PC-3 (cell line): ENCODE results near the gene SLC7A10. TPM values are rescaled to one million over a fixed set of nuclear protein-coding genes. Genes with fewer than 3 reads are reported as not detected.
"Not testable (repeated sequence)": the region's sequence is repeated elsewhere in the genome, so short reads cannot be mapped to it uniquely, and the experiment has no call there.

Source experiments
- ATAC-seq: fragments of 200-7000 bp; cut with Tn5 transposase; 2 replicates; pipeline ENCODE4 v1.9.1; 2020; ENCODE audit warnings: mild to moderate bottlenecking, moderate library complexity
- BruUV-seq: library from RNA; stranded (reverse); fragments of 400-500 nt; replicated peaks from 2 replicates; lab custom pipeline; 2021; lab: Mats Ljungman, UMichigan
- CTCF ChIA-PET: fragments of 300-600 bp; sonication (Branson Sonifier 250); formaldehyde crosslinking; loops from one replicate; lab custom pipeline; 2022; ENCODE audit warnings: antibody characterized with exemption; lab: Charles Lee
- POLR2A ChIA-PET: fragments of 300-600 bp; sonication (Branson Sonifier 250); formaldehyde crosslinking; loops from one replicate; lab custom pipeline; 2022; ENCODE audit warnings: antibody characterized with exemption; ENCODE audit not compliant: unreplicated experiment; lab: Charles Lee
- DNase-seq: peaks from one replicate; pipeline ENCODE4 v3.0.0-alpha.2; 2015
- H2AFZ ChIP-seq: fragments of 300-600 bp; sonication (generic); 2 replicates; pipeline ENCODE4 v1.6.0; 2016; ENCODE audit warnings: antibody characterized with exemption, low read length
- H3F3A ChIP-seq: fragments of 300-600 bp; sonication (generic); one replicate; pipeline ENCODE4 v1.6.0; 2017; ENCODE audit warnings: antibody characterized with exemption, low read length, control low read depth, mild to moderate bottlenecking; ENCODE audit not compliant: unreplicated experiment
- H3K27ac ChIP-seq: fragments of 300-600 bp; sonication (generic); 2 replicates; pipeline ENCODE4 v1.5.1; 2016; ENCODE audit warnings: mild to moderate bottlenecking, low read length
- H3K27me3 ChIP-seq: fragments of 300-600 bp; sonication (generic); 2 replicates; pipeline ENCODE4 v1.6.1; 2016; ENCODE audit warnings: low read length, mixed read lengths
- H3K36me3 ChIP-seq: fragments of 300-600 bp; sonication (generic); 2 replicates; pipeline ENCODE4 v1.6.1; 2016; ENCODE audit warnings: low read depth, mixed run types, low read length, mixed read lengths
- H3K4me1 ChIP-seq: fragments of 300-600 bp; sonication (generic); 2 replicates; pipeline ENCODE4 v1.5.1; 2016; ENCODE audit warnings: low read length; ENCODE audit not compliant: insufficient read depth
- H3K4me2 ChIP-seq: fragments of 300-600 bp; sonication (generic); 2 replicates; pipeline ENCODE4 v1.6.0; 2016; ENCODE audit warnings: low read length
- H3K4me3 ChIP-seq: fragments of 300-600 bp; sonication (generic); 2 replicates; pipeline ENCODE4 v1.5.1; 2016; ENCODE audit warnings: mild to moderate bottlenecking, low read length, mixed read lengths
- H3K79me2 ChIP-seq: fragments of 300-600 bp; sonication (generic); 2 replicates; pipeline ENCODE4 v1.6.1; 2017; ENCODE audit warnings: low read length, mixed read lengths
- H3K9ac ChIP-seq: fragments of 300-600 bp; sonication (generic); 2 replicates; pipeline ENCODE4 v1.6.0; 2016; ENCODE audit warnings: mild to moderate bottlenecking, low read length
- H3K9me2 ChIP-seq: fragments of 300-600 bp; sonication (generic); replicated peaks from 2 replicates; pipeline ENCODE4 v1.6.1; 2016; ENCODE audit warnings: mixed run types, low read length, mixed read lengths
- H3K9me3 ChIP-seq: fragments of 300-600 bp; sonication (generic); 2 replicates; pipeline ENCODE4 v1.6.1; 2016; ENCODE audit warnings: low read length, mixed read lengths
- H4K20me1 ChIP-seq: fragments of 300-600 bp; sonication (generic); 2 replicates; pipeline ENCODE4 v1.6.1; 2016; ENCODE audit warnings: low read length, mixed read lengths
- EZH2 ChIP-seq: fragments of 300-600 bp; sonication (generic); IDR thresholded peaks from one replicate; pipeline ENCODE4 v1.6.1; 2017; ENCODE audit warnings: antibody characterized with exemption, mild to moderate bottlenecking, low read length; ENCODE audit not compliant: unreplicated experiment
- EZH2phosphoT487 ChIP-seq: fragments of 300-600 bp; sonication (generic); IDR thresholded peaks from 2 replicates; pipeline ENCODE4 v1.6.1; 2018; ENCODE audit warnings: mild to moderate bottlenecking, antibody characterized with exemption, low read length, borderline replicate concordance
- intact Hi-C: fragments of 100-400 bp; cut with micrococcal nuclease; formaldehyde crosslinking; loops from 2 replicates; pipeline ENCODE4 v1.9.0; 2023
- total RNA-seq: library from RNA; depleted of rRNA; stranded (reverse); fragments of >200 nt; gene quantifications from 2 replicates; pipeline ENCODE4 v1.2.3, GENCODE V29; 2014
- TF ChIP-seq, protein P1 (sequence below): fragments of 300-600 bp; sonication (generic); conservative IDR thresholded peaks from 2 replicates; pipeline ENCODE4 v1.5.1; 2017; ENCODE audit warnings: antibody characterized with exemption, low read depth, mild to moderate bottlenecking, low read length

The SLC7A10 gene
- total RNA-seq, 1 experiment from 2014 or later = not detected

DNA sequence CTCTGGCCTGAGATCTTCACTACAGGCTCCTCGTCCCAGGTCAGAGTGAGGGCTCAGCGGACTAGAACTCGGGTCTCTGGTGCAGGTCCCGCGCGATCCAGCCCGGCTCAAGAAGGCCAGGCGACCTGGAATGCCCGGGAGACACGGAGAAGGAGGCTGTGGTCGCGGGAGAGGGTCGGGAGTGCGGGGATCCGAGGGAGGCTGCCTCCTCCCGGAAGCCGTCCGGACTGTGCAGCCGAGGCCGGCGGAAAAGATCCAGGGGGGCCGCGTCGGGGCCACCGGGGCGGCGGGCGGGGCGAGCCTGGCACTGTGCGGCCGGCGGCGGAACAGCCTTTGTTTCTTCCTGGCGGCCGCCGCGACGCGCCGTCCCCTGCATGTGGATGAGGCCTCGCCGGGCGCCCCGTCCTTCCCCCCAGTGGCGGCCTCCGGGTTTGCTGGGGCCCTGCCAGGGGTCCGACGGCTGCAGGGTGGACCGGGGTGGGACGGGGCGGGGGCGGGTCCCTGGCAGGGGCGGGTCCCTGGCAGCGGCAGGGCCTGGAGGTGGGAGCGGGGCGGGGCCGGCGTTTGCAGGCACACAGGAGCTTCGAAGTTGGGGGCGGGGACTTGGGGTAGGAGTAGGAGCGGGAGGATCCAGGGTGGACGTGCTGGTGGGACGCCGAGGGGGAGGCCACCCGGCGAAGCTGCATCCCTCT, 1.0 kb upstream of the SLC7A10 start:
- no peak for DNase-seq
- ChIA-PET POLR2A (no interaction called here), CTCF (no interaction called here)
- intact Hi-C loops = no loop called here
- Histone ChIP-seq H3K79me2 (no peaks in the 10 kb centered on the region), H2AFZ (no peak overlapping the region), H3K4me1 (no peaks in the 10 kb centered on the region), H3K4me2 (0 out of 2 replicates have a peak overlapping the region, but pooled peaks have one; percentile 31), H3K36me3 (no peaks in the 10 kb centered on the region), H3K9ac (no peak overlapping the region), H3K27me3 (peaks cover 24% of the 10 kb centered on the region), H3K9me3 (0 out of 2 replicates have a peak, but pooled peaks cover 6% of the 10 kb centered on the region), H3K27ac (no peak overlapping the region), H3F3A (no peaks in the 10 kb centered on the region), H3K4me3 (no peak overlapping the region), H3K9me2 (no peaks in the 10 kb centered on the region), H4K20me1 (no peaks in the 10 kb centered on the region)
- no TSS peak for BruUV-seq
- TF ChIP-seq, protein P1, sequence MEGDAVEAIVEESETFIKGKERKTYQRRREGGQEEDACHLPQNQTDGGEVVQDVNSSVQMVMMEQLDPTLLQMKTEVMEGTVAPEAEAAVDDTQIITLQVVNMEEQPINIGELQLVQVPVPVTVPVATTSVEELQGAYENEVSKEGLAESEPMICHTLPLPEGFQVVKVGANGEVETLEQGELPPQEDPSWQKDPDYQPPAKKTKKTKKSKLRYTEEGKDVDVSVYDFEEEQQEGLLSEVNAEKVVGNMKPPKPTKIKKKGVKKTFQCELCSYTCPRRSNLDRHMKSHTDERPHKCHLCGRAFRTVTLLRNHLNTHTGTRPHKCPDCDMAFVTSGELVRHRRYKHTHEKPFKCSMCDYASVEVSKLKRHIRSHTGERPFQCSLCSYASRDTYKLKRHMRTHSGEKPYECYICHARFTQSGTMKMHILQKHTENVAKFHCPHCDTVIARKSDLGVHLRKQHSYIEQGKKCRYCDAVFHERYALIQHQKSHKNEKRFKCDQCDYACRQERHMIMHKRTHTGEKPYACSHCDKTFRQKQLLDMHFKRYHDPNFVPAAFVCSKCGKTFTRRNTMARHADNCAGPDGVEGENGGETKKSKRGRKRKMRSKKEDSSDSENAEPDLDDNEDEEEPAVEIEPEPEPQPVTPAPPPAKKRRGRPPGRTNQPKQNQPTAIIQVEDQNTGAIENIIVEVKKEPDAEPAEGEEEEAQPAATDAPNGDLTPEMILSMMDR = no peak
- no peak for TF ChIP-seq EZH2
- TF ChIP-seq EZH2phosphoT487 = no peak
- no peak; the same call in 1 of the 2 replicates for ATAC-seq

DNA sequence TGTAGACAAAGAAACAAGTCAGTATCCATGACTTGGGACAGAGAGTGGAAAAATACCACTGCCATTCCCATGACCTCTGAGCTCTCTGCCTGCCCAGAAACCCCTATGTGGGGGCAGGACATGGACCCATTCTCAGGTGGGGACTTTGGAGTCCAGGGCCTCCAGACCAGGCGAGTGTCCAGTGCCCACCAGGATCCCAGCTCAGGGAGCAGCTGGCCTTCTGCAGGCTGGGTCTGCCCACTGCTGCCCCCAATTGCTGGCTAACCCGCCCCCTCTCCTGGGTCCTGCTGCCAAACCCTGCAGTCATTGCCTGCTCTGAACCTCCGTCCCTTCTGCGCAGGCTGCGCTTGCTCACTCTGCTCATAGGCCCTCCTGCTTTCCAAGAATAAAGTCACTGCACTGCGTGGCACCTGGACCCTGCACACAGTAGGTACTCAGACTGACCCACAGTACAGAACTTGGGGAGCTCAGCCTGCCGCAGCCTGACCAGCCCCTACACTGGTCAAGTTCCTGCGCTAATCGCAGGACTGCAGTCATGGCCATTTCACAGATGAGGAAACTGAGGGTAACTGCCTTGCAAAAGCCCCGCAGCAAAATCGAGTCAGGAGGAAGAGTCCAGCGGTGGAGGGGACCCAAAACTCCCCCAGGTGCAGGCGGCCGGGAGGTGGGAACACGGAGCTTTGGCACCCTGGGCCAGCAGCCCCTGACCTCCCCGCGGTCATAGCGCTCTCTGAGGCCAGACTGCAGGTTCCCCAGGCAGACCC, 774 bp downstream of the SLC7A10 start:
- no peak overlapping the region for H3K27ac ChIP-seq
- ChIA-PET CTCF (no interaction called here), POLR2A (no interaction called here)
- H3K79me2 ChIP-seq = no peaks in the 10 kb centered on the region
- no peaks in the 10 kb centered on the region for H4K20me1 ChIP-seq
- no TSS peak for BruUV-seq
- no peaks in the 10 kb centered on the region for H3F3A ChIP-seq
- TF ChIP-seq EZH2phosphoT487 (no peak), EZH2 (no peak)
- TF ChIP-seq, protein P1 = no peak
- H3K9ac ChIP-seq = no peak overlapping the region
- peaks cover 24% of the 10 kb centered on the region for H3K27me3 ChIP-seq
- H3K4me1 ChIP-seq = no peaks in the 10 kb centered on the region
- no peak for DNase-seq
- H3K36me3 ChIP-seq = no peaks in the 10 kb centered on the region
- no peak for ATAC-seq
- no peak overlapping the region for H2AFZ ChIP-seq
- no peak overlapping the region for H3K4me3 ChIP-seq
- H3K4me2 ChIP-seq = no peak overlapping the region
- H3K9me2 ChIP-seq = no peaks in the 10 kb centered on the region
- H3K9me3 ChIP-seq = 0 out of 2 replicates have a peak, but pooled peaks cover 6% of the 10 kb centered on the region
- intact Hi-C loops = no loop called here

- BruUV-seq, H3K79me2 ChIP-seq, H3K4me2 ChIP-seq, H3K36me3 ChIP-seq, H3K27ac ChIP-seq, CTCF ChIA-PET, H3F3A ChIP-seq, H3K9me3 ChIP-seq, ATAC-seq, intact Hi-C loops, H4K20me1 ChIP-seq, DNase-seq, H3K9me2 ChIP-seq, H3K4me1 ChIP-seq, H3K4me3 ChIP-seq, POLR2A ChIA-PET, H3K9ac ChIP-seq, H2AFZ ChIP-seq: not testable (repeated sequence)
- peaks cover 17% of the 10 kb centered on the region for H3K27me3 ChIP-seq
Observed at GRCh38 chr19:33222255-33222654, 3.4 kb downstream of the SLC7A10 start.
